Neuronal stem cell (in vitro differentiated cells): ENCODE results near the gene CACNA1H.

Source experiments
- DNase-seq: peaks from one replicate; pipeline ENCODE4 v3.0.0-alpha.2; 2013; ENCODE audit warnings: low spot score
- H2AFZ ChIP-seq: one replicate; pipeline ENCODE4 v1.6.1; 2013; ENCODE audit warnings: mild to moderate bottlenecking, low read length, inconsistent platforms
- H2AK5ac ChIP-seq: 2 replicates; pipeline ENCODE4 v1.6.1; 2013; ENCODE audit warnings: low read depth, mild to moderate bottlenecking, inconsistent platforms, low read length, moderate library complexity, mixed read lengths
- H2BK120ac ChIP-seq: 2 replicates; pipeline ENCODE4 v1.6.1; 2013; ENCODE audit warnings: low read depth, mild to moderate bottlenecking, inconsistent platforms, low read length, moderate library complexity, mixed read lengths
- H2BK12ac ChIP-seq: one replicate; pipeline ENCODE4 v1.6.1; 2013; ENCODE audit warnings: low read length, inconsistent platforms
- H2BK15ac ChIP-seq: 2 replicates; pipeline ENCODE4 v1.6.1; 2013; ENCODE audit warnings: mild to moderate bottlenecking, low read length, inconsistent platforms, mixed read lengths
- H2BK5ac ChIP-seq: one replicate; pipeline ENCODE4 v1.6.1; 2013; ENCODE audit warnings: inconsistent platforms, mild to moderate bottlenecking, low read length, moderate library complexity
- H3K14ac ChIP-seq: one replicate; pipeline ENCODE4 v1.6.1; 2013; ENCODE audit warnings: low read length, inconsistent platforms
- H3K18ac ChIP-seq: 2 replicates; pipeline ENCODE4 v1.6.1; 2013; ENCODE audit warnings: low read length, inconsistent platforms
- H3K23ac ChIP-seq: 2 replicates; pipeline ENCODE4 v1.6.1; 2013; ENCODE audit warnings: low read depth, mild to moderate bottlenecking, mixed read lengths, low read length, inconsistent platforms; ENCODE audit not compliant: poor library complexity
- H3K27ac ChIP-seq: replicated peaks from 3 replicates; pipeline ENCODE4 v1.5.1; 2013; ENCODE audit warnings: low read length, inconsistent platforms
- H3K27me3 ChIP-seq, 3 experiments: 2 replicates each; pipeline ENCODE4 v1.6.1; 2013; ENCODE audit warnings: low read length in 3 of 3, mild to moderate bottlenecking in 2 of 3, inconsistent platforms in 1 of 3, low read depth in 1 of 3, mixed read lengths in 1 of 3, moderate library complexity in 1 of 3; ENCODE audit not compliant: control insufficient read depth in 3 of 3, insufficient read depth in 3 of 3
- H3K36me3 ChIP-seq, 2 donors: replicated peaks in 1 of 2; 2 replicates each; pipeline ENCODE4 v1.6.1; 2013; ENCODE audit warnings: low read length in 2 of 2; ENCODE audit not compliant: control insufficient read depth in 2 of 2, insufficient read depth in 2 of 2
- H3K4ac ChIP-seq: 2 replicates; pipeline ENCODE4 v1.6.1; 2013; ENCODE audit warnings: inconsistent platforms, mild to moderate bottlenecking, low read length, moderate library complexity
- H3K4me1 ChIP-seq, 2 donors: 1 replicate in 1 of 2; 2 replicates in 1 of 2; pipeline ENCODE4 v1.6.1; 2013; ENCODE audit warnings: low read length in 2 of 2, low read depth in 1 of 2; ENCODE audit not compliant: control insufficient read depth in 2 of 2, insufficient read depth in 1 of 2
- H3K4me2 ChIP-seq: one replicate; pipeline ENCODE4 v1.6.1; 2013; ENCODE audit warnings: mild to moderate bottlenecking, low read length, inconsistent platforms; ENCODE audit not compliant: insufficient read depth, poor library complexity, severe bottlenecking
- H3K4me3 ChIP-seq, 2 donors: 2 replicates each; pipeline ENCODE4 v1.5.1; 2013; ENCODE audit warnings: low read length in 2 of 2, mild to moderate bottlenecking in 2 of 2, inconsistent platforms in 1 of 2, moderate library complexity in 1 of 2
- H3K79me1 ChIP-seq: one replicate; pipeline ENCODE4 v1.6.1; 2013; ENCODE audit warnings: low read depth, mild to moderate bottlenecking, inconsistent platforms, low read length, moderate library complexity
- H3K9ac ChIP-seq: one replicate; pipeline ENCODE4 v1.6.1; 2013; ENCODE audit warnings: mild to moderate bottlenecking, low read depth, low read length, inconsistent platforms; ENCODE audit not compliant: poor library complexity
- H3K9me3 ChIP-seq, 2 donors: replicated peaks in 1 of 2; 2 replicates each; pipeline versions ENCODE3 to v1.6.1; 2013; ENCODE audit warnings: low read length in 2 of 2, mild to moderate bottlenecking in 2 of 2, inconsistent platforms in 1 of 2, low read depth in 1 of 2, mixed read lengths in 1 of 2, moderate library complexity in 1 of 2; ENCODE audit not compliant: control insufficient read depth in 2 of 2, insufficient read depth in 1 of 2
- H4K8ac ChIP-seq: one replicate; pipeline ENCODE4 v1.6.1; 2013; ENCODE audit warnings: low read depth, mild to moderate bottlenecking, inconsistent platforms, low read length, moderate library complexity
- H4K91ac ChIP-seq: one replicate; pipeline ENCODE4 v1.6.1; 2013; ENCODE audit warnings: low read length, low read depth, mild to moderate bottlenecking, inconsistent platforms; ENCODE audit not compliant: poor library complexity
- whole genome bisulfite sequencing, 2 donors: extraction: QIAGEN DNeasy Blood & Tissue Kit; methylation state at CpG; one replicate each; pipeline ENCODE4 v1.1.7; 2013; ENCODE audit warnings: missing lambda C conversion rate in 2 of 2, mixed read lengths in 1 of 2; ENCODE audit not compliant: insufficient read length in 2 of 2, insufficient replicate concordance in 1 of 2; ENCODE audit errors: extremely low coverage in 2 of 2; 5-methylcytosine and 5-hydroxymethylcytosine counted together

Gene CACNA1H

DNA sequence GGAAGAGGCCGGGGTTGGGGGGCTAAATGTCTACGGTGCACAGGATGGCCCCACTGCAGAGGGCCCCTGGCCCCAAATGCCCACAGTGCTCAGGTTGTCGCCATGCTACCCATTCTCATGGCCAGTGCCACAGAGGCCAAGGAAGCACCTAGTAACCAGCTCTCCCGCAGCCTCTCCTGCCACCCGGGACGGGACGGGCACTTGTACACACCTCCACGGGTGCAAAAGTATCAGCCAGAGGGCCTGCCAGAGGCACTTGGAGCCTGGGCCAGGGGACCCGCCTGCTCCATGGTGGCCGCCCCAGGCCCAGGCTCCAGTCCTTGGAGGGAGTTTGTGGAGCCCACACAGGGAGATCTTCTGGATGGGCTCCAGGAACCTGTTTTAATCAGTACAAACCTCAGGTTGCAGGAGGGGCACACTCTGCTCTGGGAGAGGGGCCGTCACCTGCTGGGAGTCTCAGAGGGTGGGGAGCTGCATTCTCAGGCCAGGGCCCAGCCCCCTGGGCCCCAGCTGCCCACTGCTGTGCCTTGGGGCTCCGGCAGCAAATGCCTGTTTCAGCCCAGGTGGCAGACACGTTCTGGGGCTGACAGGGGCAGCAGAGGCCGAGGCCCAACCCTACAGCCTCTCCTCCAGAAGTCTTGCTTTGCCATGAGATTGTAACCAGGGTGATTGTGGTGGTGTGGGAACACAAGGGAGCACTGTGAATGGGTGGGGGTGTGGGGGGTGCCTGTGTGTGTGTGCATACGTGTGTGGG is 110.9 kb downstream of the CACNA1H start:
- no peak overlapping the region for H3K27ac ChIP-seq
- H3K4me3 ChIP-seq, result no peak overlapping the region
- peaks cover 0 to 11% of the 10 kb centered on the region in 2 donors for H3K9me3 ChIP-seq
- no peak overlapping the region for H4K91ac ChIP-seq
- H4K8ac ChIP-seq, result no peak overlapping the region
- no CpG with 5 or more reads among the region's 15 CpGs for WGBS, 2 donors
- H2AFZ ChIP-seq, result no peak overlapping the region
- H3K4me1 ChIP-seq, result peaks cover 0 to 2% of the 10 kb centered on the region in 2 donors
- peak overlapping the region; percentile 35 for H2AK5ac ChIP-seq
- H3K79me1 ChIP-seq, result peaks cover 4% of the 10 kb centered on the region
- H3K9ac ChIP-seq, result no peak overlapping the region
- H3K18ac ChIP-seq, result no peak overlapping the region
- H2BK12ac ChIP-seq, result no peak overlapping the region
- DNase-seq, result no peak
- H3K4me2 ChIP-seq, result no peak overlapping the region
- H2BK5ac ChIP-seq, result no peak overlapping the region
- H3K14ac ChIP-seq, result no peak overlapping the region
- peaks cover 11 to 42% (median 37%) of the 10 kb centered on the region in 3 experiments for H3K27me3 ChIP-seq
- H2BK120ac ChIP-seq, result no peak overlapping the region
- H3K36me3 ChIP-seq, result no peaks in the 10 kb centered on the region
- H3K23ac ChIP-seq, result no peak overlapping the region
- no peak overlapping the region for H3K4ac ChIP-seq
- H2BK15ac ChIP-seq, result no peak overlapping the region

DNA sequence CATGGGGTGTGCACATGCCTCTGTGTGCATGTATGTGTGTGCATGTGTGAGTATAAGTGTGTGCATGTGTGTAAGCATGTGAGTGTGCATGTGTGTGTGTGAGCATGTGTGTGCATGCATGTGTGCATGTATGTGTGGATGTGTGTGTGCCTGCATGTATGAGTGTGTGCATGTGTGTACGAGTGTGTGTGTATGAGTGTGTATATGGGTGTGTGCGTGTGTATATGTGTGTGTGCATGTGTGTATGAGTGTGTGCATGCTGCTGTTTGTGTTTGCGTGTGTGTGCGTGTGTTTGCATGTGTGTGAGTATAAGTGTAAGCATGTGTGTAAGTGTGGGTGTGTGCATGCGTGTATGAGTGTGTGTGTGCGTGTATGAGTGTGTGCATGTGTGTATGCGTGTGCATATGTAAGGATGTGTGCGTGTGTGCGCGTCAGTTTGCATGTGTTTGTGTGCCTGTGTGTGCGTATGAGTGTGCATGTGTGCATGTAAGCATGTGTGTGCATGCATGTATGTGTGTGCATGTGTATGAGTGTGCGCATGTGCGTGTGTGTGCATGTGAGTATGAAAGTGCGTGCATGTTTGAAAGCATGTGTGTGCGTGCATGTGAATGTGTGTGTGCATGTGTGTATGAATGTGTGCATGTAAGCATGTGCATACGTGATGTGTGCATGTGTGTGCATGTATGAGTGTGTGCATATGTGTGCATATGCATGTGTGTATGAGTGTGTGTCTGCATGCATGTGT is 111.6 kb downstream of the CACNA1H start:
- H2BK15ac ChIP-seq, result no peak overlapping the region
- H3K36me3 ChIP-seq, result no peaks in the 10 kb centered on the region
- no peak for DNase-seq
- peak overlapping the region in 1 of 2 donors; percentile 67 for H3K4me3 ChIP-seq
- H3K4ac ChIP-seq, result no peak overlapping the region
- H3K4me1 ChIP-seq, result no peaks in the 10 kb centered on the region
- peak overlapping the region; percentile 55 for H3K9ac ChIP-seq
- H4K8ac ChIP-seq, result no peak overlapping the region
- H3K27me3 ChIP-seq, result peaks cover 7 to 35% (median 30%) of the 10 kb centered on the region in 3 experiments
- no peak overlapping the region for H2BK12ac ChIP-seq
- H3K14ac ChIP-seq, result no peak overlapping the region
- no peak overlapping the region for H2AFZ ChIP-seq
- H3K18ac ChIP-seq, result no peak overlapping the region
- H3K23ac ChIP-seq, result peak overlapping the region; percentile 12
- H3K9me3 ChIP-seq, result peaks cover 0 to 12% of the 10 kb centered on the region in 2 donors
- no peak overlapping the region for H2BK5ac ChIP-seq
- no peak overlapping the region for H2BK120ac ChIP-seq
- H2AK5ac ChIP-seq, result no peak overlapping the region
- WGBS, 2 donors, result no CpG with 5 or more reads among the region's 16 CpGs
- no peak overlapping the region for H3K27ac ChIP-seq
- H3K79me1 ChIP-seq, result peaks cover 1% of the 10 kb centered on the region
- no peak overlapping the region for H4K91ac ChIP-seq
- no peak overlapping the region for H3K4me2 ChIP-seq

DNA sequence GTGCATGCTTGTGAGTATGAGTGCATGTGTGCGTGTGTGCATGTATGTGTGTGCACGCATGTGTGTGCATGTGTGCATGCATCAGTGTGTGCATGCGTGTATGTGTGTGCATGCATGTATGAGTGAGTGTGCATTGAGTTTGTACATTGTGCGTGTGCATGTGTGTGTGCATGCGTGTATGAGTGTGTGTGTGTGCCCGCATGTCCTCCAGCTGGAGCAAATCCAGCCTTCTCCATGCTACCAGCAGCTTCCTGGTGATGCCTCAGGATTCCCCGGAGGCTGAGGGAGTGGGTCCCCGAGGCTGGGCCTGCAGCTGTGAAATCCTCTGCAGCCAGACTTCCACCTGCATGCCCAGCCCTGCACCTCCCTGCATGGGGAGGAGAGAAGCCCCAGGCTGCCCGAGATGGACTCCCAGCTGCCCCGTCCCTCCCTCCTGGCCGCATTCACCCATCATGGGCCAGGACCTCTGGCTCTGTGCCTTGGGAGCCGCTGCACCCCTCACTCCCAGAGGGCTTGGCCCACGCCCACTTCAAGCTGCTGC is 112.3 kb downstream of the CACNA1H start:
- H3K27ac ChIP-seq, result no peak overlapping the region
- no peak for DNase-seq
- no peak overlapping the region for H3K14ac ChIP-seq
- WGBS, 2 donors, result no CpG with 5 or more reads among the region's 13 CpGs
- H3K36me3 ChIP-seq, result no peaks in the 10 kb centered on the region
- H2AFZ ChIP-seq, result no peak overlapping the region
- no peak overlapping the region for H3K4ac ChIP-seq
- no peak overlapping the region for H4K91ac ChIP-seq
- no peaks in the 10 kb centered on the region for H3K4me1 ChIP-seq
- H3K4me2 ChIP-seq, result no peak overlapping the region
- H3K27me3 ChIP-seq, result peaks cover 6 to 31% (median 23%) of the 10 kb centered on the region in 3 experiments
- H3K9ac ChIP-seq, result peak overlapping the region; percentile 17
- H4K8ac ChIP-seq, result no peak overlapping the region
- peaks cover 0 to 12% of the 10 kb centered on the region in 2 donors for H3K9me3 ChIP-seq
- no peak overlapping the region for H2BK120ac ChIP-seq
- peak overlapping the region; percentile 63 for H2AK5ac ChIP-seq
- no peak overlapping the region for H2BK5ac ChIP-seq
- H2BK12ac ChIP-seq, result no peak overlapping the region
- no peak overlapping the region for H3K18ac ChIP-seq
- peak overlapping the region in 1 of 2 donors; percentile 67 for H3K4me3 ChIP-seq
- no peak overlapping the region for H3K23ac ChIP-seq
- peak overlapping the region; percentile 55 for H2BK15ac ChIP-seq
- H3K79me1 ChIP-seq, result peaks cover under 1% of the 10 kb centered on the region

DNA sequence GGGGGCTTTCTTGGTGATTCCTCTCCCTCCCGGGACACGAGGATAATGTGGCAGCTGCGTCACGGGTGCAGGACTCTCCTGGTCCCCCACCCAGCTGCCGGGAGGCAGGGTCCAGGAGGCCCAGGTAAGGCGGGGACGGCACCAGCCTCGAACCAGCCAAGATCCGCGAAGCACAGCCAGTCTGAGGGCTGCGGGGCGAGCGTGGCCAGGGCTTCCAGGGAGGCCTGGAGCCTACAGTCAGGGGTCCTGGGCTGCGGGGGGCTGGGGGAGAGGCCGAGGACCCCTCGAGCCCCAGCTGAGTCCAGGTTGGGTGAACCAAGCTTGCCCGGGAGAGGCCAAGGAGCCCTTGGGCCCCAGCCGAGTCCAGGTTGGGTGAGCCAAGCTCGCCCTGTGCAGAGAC is 112.9 kb downstream of the CACNA1H start:
- Histone ChIP-seq H3K4me1 (no peaks in the 10 kb centered on the region), H3K14ac (no peak overlapping the region), H4K8ac (no peak overlapping the region), H3K23ac (no peak overlapping the region), H3K4me2 (no peak overlapping the region), H3K27me3 (peaks cover 3 to 25% (median 17%) of the 10 kb centered on the region in 3 experiments), H2BK12ac (no peak overlapping the region), H3K4me3 (no peak overlapping the region), H2BK15ac (no peak overlapping the region), H3K4ac (no peak overlapping the region), H4K91ac (no peak overlapping the region), H2AK5ac (peak overlapping the region; percentile 63), H2AFZ (no peak overlapping the region), H3K27ac (no peak overlapping the region), H2BK120ac (no peak overlapping the region), H2BK5ac (no peak overlapping the region), H3K9me3 (peaks cover 0 to 12% of the 10 kb centered on the region in 2 donors), H3K79me1 (no peaks in the 10 kb centered on the region), H3K9ac (no peak overlapping the region), H3K18ac (peak overlapping the region; percentile 9), H3K36me3 (no peaks in the 10 kb centered on the region)
- no peak for DNase-seq
- WGBS, 2 donors, result no CpG with 5 or more reads among the region's 19 CpGs
